Hippocampal formation (tissue), 2 donors: ENCODE measurements around the gene MYO1G.

Experiments
- DNase-seq, 2 donors: peaks; one replicate each; lab custom pipeline; 2025; lab: John Stamatoyannopoulos, UW

The MYO1G gene

DNA sequence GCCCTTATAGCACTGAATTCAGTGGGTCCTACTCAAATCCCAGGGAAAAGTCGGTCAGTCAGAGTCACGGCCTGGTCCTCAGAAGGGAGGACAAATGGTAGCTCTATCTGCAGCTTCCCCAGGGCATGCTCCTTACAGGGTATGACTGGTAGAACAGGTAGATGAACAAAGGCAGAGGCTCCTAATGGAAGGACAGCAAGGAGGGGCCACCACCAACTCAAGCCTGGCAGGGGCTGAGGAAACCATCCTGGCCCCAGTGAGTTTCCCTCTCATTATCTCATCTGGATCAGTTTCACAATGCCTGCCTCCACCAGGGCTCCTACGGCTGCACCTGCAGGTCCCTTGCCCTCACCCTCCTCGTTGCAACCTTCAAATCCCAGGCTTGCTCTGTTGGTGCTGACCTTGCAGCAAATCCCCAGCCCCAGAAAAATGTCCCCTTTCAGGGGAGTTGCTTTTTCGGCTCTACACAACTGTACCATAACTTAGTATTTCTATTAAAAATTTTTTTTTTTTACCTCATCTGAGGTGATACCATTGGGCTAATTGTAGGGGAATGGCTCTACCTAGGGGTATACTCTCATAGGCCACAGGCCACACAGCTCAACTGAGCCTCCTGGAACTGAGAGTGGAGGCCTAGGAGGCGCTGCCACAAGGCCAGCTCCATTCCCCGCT lies 2.4 kb upstream of the MYO1G start:
- no peak for DNase-seq

DNA sequence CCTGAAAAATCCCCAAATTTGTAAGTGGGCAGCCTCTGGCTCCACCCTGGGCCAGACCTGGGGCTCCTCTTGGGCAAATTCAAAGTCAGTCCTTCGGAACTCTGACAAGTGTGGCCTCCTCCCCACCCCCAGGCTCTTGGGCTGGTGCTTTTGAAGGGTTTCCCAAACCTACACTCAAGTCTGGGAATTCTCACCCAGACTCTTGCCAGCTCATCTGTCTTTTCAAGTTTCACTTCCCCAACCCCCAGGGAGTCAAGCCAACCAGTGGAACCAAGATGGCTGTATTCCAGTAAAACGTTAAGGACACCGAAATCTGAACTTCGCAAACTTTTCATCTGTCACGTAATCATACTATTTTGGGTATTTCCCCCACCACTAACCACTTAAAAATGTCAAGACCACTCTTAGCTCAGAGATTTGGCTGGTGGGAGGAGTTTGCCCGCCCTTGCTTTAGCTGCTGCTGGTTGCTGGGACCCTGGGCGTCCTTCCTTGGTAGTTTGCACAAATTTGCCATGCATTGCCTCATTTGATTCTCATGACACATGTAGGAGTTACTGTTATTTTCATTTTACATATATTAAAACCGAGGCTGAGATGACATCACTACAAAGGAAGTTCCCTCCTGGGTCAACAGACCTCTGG lies 1.7 kb upstream of the MYO1G start:
- DNase-seq = no peak

DNA sequence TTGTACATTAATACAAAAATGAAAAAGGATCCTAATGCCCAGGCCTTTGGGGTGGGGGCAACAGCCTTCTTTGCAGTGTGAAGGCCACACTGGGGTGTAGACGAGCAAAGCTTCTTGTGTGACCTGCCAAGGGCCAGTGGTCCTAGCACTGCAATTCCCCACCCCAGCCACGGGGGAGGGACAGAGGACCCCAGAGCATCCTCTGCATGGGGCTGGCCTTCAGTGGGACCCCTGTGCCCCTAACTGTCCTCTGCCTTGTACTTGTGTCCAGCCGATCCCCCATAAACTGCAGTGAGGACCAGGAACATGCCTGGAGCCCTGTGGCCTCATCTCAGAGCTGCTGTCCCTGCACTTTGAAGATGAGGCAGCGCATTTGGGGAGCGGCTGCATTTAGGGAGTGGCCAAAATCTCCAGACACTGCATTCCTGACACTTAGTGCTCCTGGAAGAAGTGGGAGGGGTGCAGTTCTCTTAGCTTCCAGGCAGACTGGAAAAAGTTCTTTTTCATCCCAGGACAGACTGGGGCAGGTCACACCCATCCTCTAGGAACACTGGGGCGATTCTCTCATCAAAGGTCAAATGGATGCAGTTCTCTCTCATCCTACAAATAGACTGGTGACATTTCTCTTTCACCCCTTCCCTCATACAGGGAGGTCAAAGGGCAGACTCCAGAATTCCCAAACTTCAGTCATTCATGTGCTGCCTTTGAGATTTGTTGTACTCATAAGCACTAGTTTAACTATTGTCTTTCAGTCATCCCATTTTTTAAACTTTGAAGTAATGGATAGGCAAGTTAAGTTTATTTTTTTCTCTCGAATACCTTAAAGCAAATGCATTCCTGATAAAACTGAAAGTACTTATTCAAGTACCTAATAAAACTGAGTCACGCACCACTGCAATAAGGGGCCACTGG lies 922 bp upstream of the MYO1G start:
- DNase-seq = no peak

DNA sequence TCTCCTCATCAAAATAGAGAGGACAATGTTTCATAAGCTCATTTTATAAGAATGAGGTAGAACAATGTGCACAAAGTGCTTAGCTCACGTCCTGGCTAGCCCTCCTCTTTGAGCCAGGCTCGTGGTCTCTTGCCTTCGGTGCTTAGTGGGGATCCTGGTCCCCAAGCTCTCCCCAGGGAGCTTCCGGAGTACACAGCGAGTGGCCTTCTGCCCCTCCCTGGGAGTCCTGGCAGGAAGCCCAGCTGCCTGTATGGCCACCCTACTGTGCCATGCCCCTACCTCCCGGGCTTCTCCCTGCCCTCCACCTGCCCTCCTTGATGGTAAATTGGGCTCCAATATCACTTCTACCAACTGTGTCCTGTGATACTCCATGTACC lies 868 bp downstream of the MYO1G start:
- DNase-seq = no peak

GRCh38 chr7:44977304-44977958 lies 1.4 kb downstream of the MYO1G start:
- DNase-seq = no peak

GRCh38 chr7:44976746-44977196 lies 2.0 kb downstream of the MYO1G start:
- DNase-seq = no peak

DNA sequence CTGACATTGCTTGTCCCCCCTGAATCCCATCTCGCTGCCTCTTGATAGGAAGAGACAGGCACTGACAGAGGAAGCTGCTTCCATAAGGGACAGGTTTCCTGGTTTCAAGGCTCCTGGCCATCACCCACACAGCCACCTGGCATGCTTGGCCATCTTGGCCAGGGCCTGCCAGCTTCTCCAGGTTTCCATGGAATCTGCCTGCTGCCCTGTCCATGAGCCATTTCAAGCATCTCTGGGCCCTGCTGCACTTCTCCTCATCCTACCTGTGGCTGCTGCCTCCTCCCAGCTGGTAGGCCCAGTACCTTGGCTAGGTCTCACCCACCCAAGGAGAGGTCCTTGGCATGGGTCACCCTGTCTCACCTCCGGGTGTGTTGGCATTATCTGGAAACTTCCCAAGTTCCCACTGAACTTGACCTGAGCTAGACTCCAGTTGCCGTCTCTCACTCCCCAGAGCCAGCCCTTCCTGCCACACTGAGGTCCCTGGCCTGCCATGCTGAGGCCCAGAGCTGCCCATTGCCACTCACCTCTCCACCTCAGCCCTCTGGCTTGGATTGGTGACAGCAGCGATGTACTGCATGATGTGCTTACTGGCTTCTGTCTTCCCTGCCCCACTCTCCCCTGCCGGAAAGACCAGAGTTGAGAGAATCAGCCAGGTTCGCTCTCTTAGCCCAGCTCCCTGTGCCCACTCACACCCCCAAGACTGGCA lies 2.6 kb downstream of the MYO1G start:
- no peak for DNase-seq

DNA sequence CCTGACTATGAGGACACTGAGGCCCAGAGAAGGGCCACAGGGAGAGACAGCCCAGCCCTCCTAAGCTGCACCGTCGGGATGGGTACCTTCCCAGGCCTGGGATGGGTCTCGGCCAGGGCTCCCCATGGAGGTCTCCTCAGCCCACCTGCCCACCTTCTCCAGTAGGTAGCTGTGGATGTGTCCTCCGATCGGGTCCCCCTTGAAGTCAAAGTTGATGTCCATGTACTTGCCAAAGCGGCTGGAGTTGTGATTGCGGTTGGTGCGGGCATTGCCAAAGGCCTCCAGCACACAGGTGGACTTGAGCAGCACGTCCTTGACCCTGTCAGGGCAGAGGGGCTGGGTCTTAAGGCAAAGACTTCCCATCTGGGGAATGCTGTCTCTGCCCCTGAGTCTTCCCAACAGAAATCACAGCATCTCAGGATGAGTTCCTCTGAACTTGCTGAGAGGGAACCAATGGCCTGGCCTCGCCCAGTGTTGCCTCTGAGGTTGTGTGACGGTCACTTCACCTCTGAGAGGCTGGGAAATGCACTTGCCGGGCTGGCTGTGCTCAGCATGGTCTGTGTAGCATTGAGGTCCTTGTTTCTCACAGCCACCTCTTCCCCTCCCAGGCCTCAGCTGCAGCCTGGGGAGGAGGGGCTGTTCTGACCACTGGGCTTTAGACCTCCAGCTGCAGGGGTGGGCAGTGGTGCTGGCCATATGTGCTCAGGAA lies 3.3 kb downstream of the MYO1G start:
- no peak for DNase-seq

- DNase-seq = no peak
Measured at GRCh38 chr7:44974549-44974948, 4.3 kb downstream of the MYO1G start.

GRCh38 chr7:44973610-44974401 lies 5.0 kb downstream of the MYO1G start:
- DNase-seq = no peak

DNA sequence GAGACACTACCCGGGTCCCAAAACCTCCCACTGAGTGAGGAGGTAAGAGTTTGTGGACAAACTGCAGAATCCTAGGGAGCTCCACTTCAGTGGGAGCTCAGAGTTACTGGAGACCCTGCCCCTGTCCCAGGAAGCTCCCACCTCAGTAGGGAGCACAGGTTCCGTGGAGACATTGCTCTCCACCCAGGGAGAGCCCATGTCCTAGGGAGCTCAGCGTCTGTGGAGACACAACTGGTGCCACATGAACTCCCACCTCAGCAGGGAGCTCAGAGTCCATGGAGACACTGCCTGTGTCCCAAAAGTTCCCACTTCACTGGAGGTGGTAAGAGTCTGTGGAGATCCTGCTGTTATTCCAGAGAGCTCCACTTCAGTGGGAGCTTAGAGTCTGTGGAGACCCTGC lies 6.3 kb downstream of the MYO1G start:
- DNase-seq = no peak

- no peak for DNase-seq
Measured at GRCh38 chr7:44971902-44972441, 6.8 kb downstream of the MYO1G start.

DNA sequence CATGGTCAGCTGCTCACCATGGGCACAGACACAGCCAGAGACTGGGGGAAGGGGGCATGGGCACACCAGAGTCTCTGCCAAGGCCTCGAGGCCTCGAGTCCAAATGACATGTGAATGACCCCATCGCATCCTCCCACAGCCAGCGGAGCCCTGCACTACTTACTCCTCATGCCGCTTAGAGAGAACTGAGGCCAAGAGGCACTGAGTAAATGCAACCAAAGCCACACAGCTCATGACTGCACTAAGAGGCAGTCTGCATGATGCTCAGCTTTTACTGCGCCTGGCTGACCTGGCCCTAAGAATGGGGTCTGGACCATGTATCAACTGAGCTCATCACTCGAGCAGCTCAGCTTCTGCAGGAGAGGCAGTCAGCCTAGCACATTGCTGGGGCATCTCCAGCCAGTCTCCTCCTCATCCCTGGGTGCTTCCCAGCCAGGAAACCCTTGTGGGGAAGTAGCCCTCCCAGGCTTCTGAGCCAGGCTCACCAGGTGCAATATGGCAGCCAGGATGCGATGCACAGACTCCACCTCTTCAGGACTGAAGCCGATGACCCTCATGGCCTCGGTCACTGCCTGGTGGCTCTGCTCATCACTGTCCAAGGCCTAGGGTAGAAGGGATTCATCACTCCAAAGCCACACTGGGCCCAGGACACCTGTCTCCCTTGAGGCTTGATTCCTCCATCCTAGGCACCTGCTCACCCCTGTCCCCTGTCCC lies 7.5 kb downstream of the MYO1G start:
- no peak for DNase-seq

GRCh38 chr7:44970523-44971051 lies 8.2 kb downstream of the MYO1G start:
- no peak for DNase-seq

GRCh38 chr7:44969701-44970522 lies 8.9 kb downstream of the MYO1G start:
- no peak for DNase-seq

GRCh38 chr7:44969049-44969700 lies 9.6 kb downstream of the MYO1G start:
- DNase-seq = no peak
